Transverse colon (tissue), 4 donors: ENCODE measurements around the gene HLA-DRA. TPM values are rescaled to one million over a fixed set of nuclear protein-coding genes. Genes with fewer than 3 reads are reported as not detected.

Experiments used
- DNase-seq: peaks from one replicate; pipeline ENCODE4 v3.0.0-alpha.2; 2019
- H3K27ac ChIP-seq, 4 donors: fragments of 200-600 bp; sonication (generic); 2 replicates each; pipeline ENCODE4 v1.5.1; 2016 to 2018; ENCODE audit warnings: inconsistent platforms in 4 of 4
- H3K27me3 ChIP-seq: fragments of 200-600 bp; sonication (generic); 2 replicates; pipeline ENCODE4 v1.5.1; 2017; ENCODE audit warnings: inconsistent platforms
- H3K36me3 ChIP-seq, 4 donors: fragments of 200-600 bp; sonication (generic); 2 replicates each; pipeline ENCODE4 v1.5.1; 2017 to 2019; ENCODE audit warnings: inconsistent platforms in 4 of 4
- H3K4me1 ChIP-seq, 4 donors: fragments of 200-600 bp; sonication (generic); 2 replicates each; pipeline ENCODE4 v1.5.1; 2017 to 2020; ENCODE audit warnings: inconsistent platforms in 4 of 4
- H3K4me3 ChIP-seq, 4 donors: fragments of 200-600 bp; sonication (generic); 1 replicate in 1 of 4; 2 replicates in 3 of 4; pipeline versions ENCODE4 v1.5.1 to v1.6.1; 2017 to 2019; ENCODE audit warnings: inconsistent platforms in 4 of 4
- H3K9me3 ChIP-seq, 2 donors: fragments of 200-600 bp; sonication (generic); 2 replicates each; pipeline ENCODE4 v1.5.1; 2017 to 2019; ENCODE audit warnings: inconsistent platforms in 2 of 2
- CTCF ChIP-seq, 5 experiments: fragments of 200-600 bp in 3 of 5; fragments of 450-650 bp in 2 of 5; sonication (generic) in 3 of 5; IDR thresholded peaks; 1 replicate in 2 of 5; 2 replicates in 3 of 5; pipeline ENCODE4 v1.5.1; 2016 to 2017; ENCODE audit warnings: antibody characterized with exemption in 5 of 5, inconsistent platforms in 3 of 5, mild to moderate bottlenecking in 2 of 5, moderate library complexity in 1 of 5
- EP300 ChIP-seq: sonication (generic); formaldehyde crosslinking; IDR thresholded peaks from one replicate; pipeline ENCODE4 v1.6.1; 2017; ENCODE audit warnings: antibody characterized with exemption, low read depth
- POLR2A ChIP-seq: fragments of 450-650 bp; IDR thresholded peaks from one replicate; pipeline ENCODE4 v1.6.1; 2016; ENCODE audit warnings: antibody characterized with exemption, mild to moderate bottlenecking, moderate library complexity
- POLR2AphosphoS5 ChIP-seq, 3 donors: sonication (generic); formaldehyde crosslinking; IDR thresholded peaks; one replicate each; pipeline ENCODE4 v1.6.1; 2016; ENCODE audit warnings: antibody characterized with exemption in 3 of 3
- WGBS, 2 donors: methylation state at CpG; one replicate each; pipeline ENCODE4 v1.1.5; 2018; ENCODE audit warnings: low coverage in 1 of 2; 5-methylcytosine and 5-hydroxymethylcytosine counted together
- in situ Hi-C, 4 donors: fragments of 200-750 bp; cut with MboI; loops; one replicate each; pipeline versions ENCODE4 v1.15.0 to v1.15.1; 2017; ENCODE audit warnings: low sequenced_read_pairs in 3 of 4, low pct_ligation_motif_present in 1 of 4, low pct_unique_long_range_greater_than_20kb in 1 of 4
- intact Hi-C: fragments of 100-400 bp; cut with DNase I; formaldehyde crosslinking; loops from one replicate; pipeline ENCODE4 v1.15.1; 2023; ENCODE audit warnings: low total_unique reads
- total RNA-seq, 4 donors: library from RNA; depleted of rRNA; stranded (reverse); fragments of >200 nt; gene quantifications; one replicate each; pipeline ENCODE4 v1.1.0, GENCODE V29; 2016

HLA-DRA gene
- total RNA-seq, 4 donors from 2014 or later, result 37.0 to 202 (median 132) TPM

- no peaks in the 10 kb centered on the region for H3K4me1 ChIP-seq
- H3K27ac ChIP-seq, result no peak overlapping the region
- no peaks in the 10 kb centered on the region for H3K9me3 ChIP-seq
- H3K27me3 ChIP-seq, result peaks cover 15% of the 10 kb centered on the region
- no peaks in the 10 kb centered on the region for H3K36me3 ChIP-seq
- WGBS, 2 donors, result 52% methylated on average over 6 to 7 of the region's 7 CpGs
- in situ Hi-C loops (no loop called here), intact Hi-C loops (no loop called here)
- peak; percentile 17 for DNase-seq
- H3K4me3 ChIP-seq, result no peak overlapping the region
- no peak for TF ChIP-seq EP300
- no peak for TF ChIP-seq POLR2A
- no peak for TF ChIP-seq POLR2AphosphoS5 (IDR thresholded peaks at IDR 0.05)
- no peak for TF ChIP-seq CTCF (IDR thresholded peaks at IDR 0.05)
Observed at GRCh38 chr6:32397252-32397920, 42.3 kb upstream of the HLA-DRA start.

- in situ Hi-C loops, result loop anchor here in 2 of 4 donors (25.0 kb wide), 1 partner anchor 164 kb away; no protein-coding TSS in a partner anchor
- no peak for DNase-seq
- intact Hi-C loops, result no loop called here
Observed at GRCh38 chr6:32401284-32401963, 38.3 kb upstream of the HLA-DRA start.

GRCh38 chr6:32402812-32403211 is 36.9 kb upstream of the HLA-DRA start:
- Histone ChIP-seq H3K4me1 (peaks cover 0 to 7% (median 0%) of the 10 kb centered on the region in 4 donors), H3K36me3 (no peaks in the 10 kb centered on the region), H3K4me3 (no peak overlapping the region), H3K9me3 (no peaks in the 10 kb centered on the region), H3K27me3 (peaks cover 66% of the 10 kb centered on the region), H3K27ac (no peak overlapping the region)
- intact Hi-C loops (no loop called here), in situ Hi-C loops (loop anchor here in 2 of 4 donors (25.0 kb wide), 1 partner anchor 166 kb away; no protein-coding TSS in a partner anchor)
- no peak for DNase-seq
- 53 to 59% methylated on average over 3 to 8 of the region's 8 CpGs for WGBS, 2 donors
- TF ChIP-seq POLR2AphosphoS5 (IDR thresholded peaks at IDR 0.05) (no peak), EP300 (no peak), POLR2A (no peak), CTCF (IDR thresholded peaks at IDR 0.05) (no peak)

More at GRCh38 chr6:32401284-32401963, 38.3 kb upstream of the HLA-DRA start:
- TF ChIP-seq EP300, result no peak
- TF ChIP-seq POLR2AphosphoS5 (IDR thresholded peaks at IDR 0.05), result no peak
- no peak for TF ChIP-seq POLR2A
- no peak for TF ChIP-seq CTCF (IDR thresholded peaks at IDR 0.05)
- no peaks in the 10 kb centered on the region for H3K9me3 ChIP-seq
- no peaks in the 10 kb centered on the region for H3K4me1 ChIP-seq
- no peak overlapping the region for H3K4me3 ChIP-seq
- 44% methylated on average over 4 of the region's 4 CpGs; no CpG with 5 or more reads in 1 of the 2 donors for WGBS, 2 donors
- H3K27me3 ChIP-seq, result peaks cover 52% of the 10 kb centered on the region
- no peaks in the 10 kb centered on the region for H3K36me3 ChIP-seq
- H3K27ac ChIP-seq, result no peak overlapping the region

- H3K27ac ChIP-seq, result no peak overlapping the region
- no peak for DNase-seq
- H3K4me3 ChIP-seq, result no peak overlapping the region
- intact Hi-C loops (no loop called here), in situ Hi-C loops (loop anchor here in 2 of 4 donors (25.0 kb wide), 1 partner anchor 168 kb away; no protein-coding TSS in a partner anchor)
- WGBS, 2 donors, result 30 to 33% methylated on average over 1 of the region's 1 CpG
- peaks cover 0 to 7% (median 0%) of the 10 kb centered on the region in 4 donors for H3K4me1 ChIP-seq
- H3K27me3 ChIP-seq, result peaks cover 82% of the 10 kb centered on the region
- H3K36me3 ChIP-seq, result no peaks in the 10 kb centered on the region
- H3K9me3 ChIP-seq, result no peaks in the 10 kb centered on the region
- TF ChIP-seq EP300 (no peak), CTCF (IDR thresholded peaks at IDR 0.05) (no peak), POLR2A (no peak), POLR2AphosphoS5 (IDR thresholded peaks at IDR 0.05) (no peak)
Observed at GRCh38 chr6:32405656-32406055, 34.0 kb upstream of the HLA-DRA start.
